SK-N-SH treated with all-trans-retinoic acid at 6 μM for 48 hours (cell line): ENCODE measurements around the gene NINL.
"Not testable (repeated sequence)": the region's sequence is repeated elsewhere in the genome, so short reads cannot be mapped to it uniquely, and the experiment has no call there.

Experiments
- ATAC-seq: fragments of 200-7000 bp; cut with Tn5 transposase; 3 replicates; pipeline ENCODE4 v1.9.1; 2020; ENCODE audit warnings: mild to moderate bottlenecking, moderate library complexity
- ARNTL ChIP-seq: fragments of 450-650 bp; formaldehyde crosslinking; IDR thresholded peaks from 2 replicates; pipeline ENCODE4 v1.5.0; 2020; ENCODE audit warnings: low read depth, mild to moderate bottlenecking, moderate library complexity, borderline replicate concordance
- CSDC2 ChIP-seq: fragments of 250-450 bp; sonication (Bioruptor Pico); IDR thresholded peaks from 2 replicates; pipeline ENCODE4 v1.5.0; 2020; ENCODE audit warnings: mild to moderate bottlenecking, moderate library complexity
- ESRRG ChIP-seq: fragments of 250-450 bp; sonication (Bioruptor Pico); IDR thresholded peaks from 2 replicates; pipeline ENCODE4 v1.6.1; 2021; ENCODE audit warnings: mild to moderate bottlenecking
- GLIS3 ChIP-seq: fragments of 250-450 bp; sonication (Bioruptor Pico); IDR thresholded peaks from 2 replicates; pipeline ENCODE4 v1.5.0; 2020; ENCODE audit warnings: mild to moderate bottlenecking, moderate library complexity
- ISL1 ChIP-seq: fragments of 250-450 bp; sonication (Bioruptor Pico); IDR thresholded peaks from 2 replicates; pipeline ENCODE4 v2.1.2; 2022; ENCODE audit warnings: mild to moderate bottlenecking, moderate library complexity
- OSR1 ChIP-seq: fragments of 250-450 bp; sonication (Bioruptor Pico); IDR thresholded peaks from 2 replicates; pipeline ENCODE4 v1.8.0; 2022; ENCODE audit warnings: moderate library complexity, mild to moderate bottlenecking, inconsistent platforms
- RARB ChIP-seq: fragments of 250-450 bp; sonication (Bioruptor Pico); IDR thresholded peaks from 2 replicates; pipeline ENCODE4 v1.8.0; 2021; ENCODE audit warnings: mild to moderate bottlenecking, moderate library complexity
- SNAI2 ChIP-seq: fragments of 250-450 bp; sonication (Bioruptor Pico); IDR thresholded peaks from 2 replicates; pipeline ENCODE4 v1.5.0; 2020; ENCODE audit warnings: mild to moderate bottlenecking, moderate library complexity
- TOX ChIP-seq: fragments of 250-450 bp; sonication (Bioruptor Pico); IDR thresholded peaks from 2 replicates; pipeline ENCODE4 v1.8.0; 2021; ENCODE audit warnings: mild to moderate bottlenecking, moderate library complexity, borderline replicate concordance
- ZC3H10 ChIP-seq: fragments of 250-450 bp; sonication (Bioruptor Pico); IDR thresholded peaks from 2 replicates; pipeline ENCODE4 v1.5.1; 2021; ENCODE audit warnings: mild to moderate bottlenecking, moderate library complexity
- ZFP3 ChIP-seq: fragments of 250-450 bp; sonication (Bioruptor Pico); IDR thresholded peaks from 2 replicates; pipeline ENCODE4 v1.5.0; 2020; ENCODE audit warnings: mild to moderate bottlenecking, moderate library complexity
- ZFP30 ChIP-seq: fragments of 450-650 bp; formaldehyde crosslinking; IDR thresholded peaks from 2 replicates; pipeline ENCODE4 v1.5.0; 2022; ENCODE audit warnings: mild to moderate bottlenecking, moderate library complexity
- ZNF565 ChIP-seq: fragments of 450-650 bp; formaldehyde crosslinking; conservative IDR thresholded peaks from 2 replicates; pipeline ENCODE4 v1.5.0; 2020; ENCODE audit warnings: low read depth, mild to moderate bottlenecking, moderate library complexity
- ZNF70 ChIP-seq: fragments of 450-650 bp; formaldehyde crosslinking; IDR thresholded peaks from 2 replicates; pipeline ENCODE4 v1.5.0; 2020; ENCODE audit warnings: mild to moderate bottlenecking, moderate library complexity
- ZNF8 ChIP-seq: fragments of 450-650 bp; formaldehyde crosslinking; IDR thresholded peaks from 2 replicates; pipeline ENCODE4 v1.5.0; 2020; ENCODE audit warnings: mild to moderate bottlenecking, moderate library complexity
- TF ChIP-seq, protein P1 (sequence below): fragments of 250-450 bp; sonication (Bioruptor Pico); IDR thresholded peaks from 2 replicates; pipeline ENCODE4 v1.5.1; 2021; ENCODE audit warnings: mild to moderate bottlenecking, moderate library complexity
- TF ChIP-seq, protein P2 (sequence below): fragments of 250-450 bp; sonication (Bioruptor Pico); IDR thresholded peaks from 2 replicates; pipeline ENCODE4 v1.8.0; 2020; ENCODE audit warnings: mild to moderate bottlenecking, moderate library complexity, borderline replicate concordance
- TF ChIP-seq, protein P3 (sequence below): fragments of 250-450 bp; sonication (Bioruptor Pico); IDR thresholded peaks from 2 replicates; pipeline ENCODE4 v1.5.0; 2020; ENCODE audit warnings: mild to moderate bottlenecking, moderate library complexity
- TF ChIP-seq, protein P4 (sequence below): fragments of 250-450 bp; sonication (Bioruptor Pico); IDR thresholded peaks from 2 replicates; pipeline ENCODE4 v1.5.1; 2020; ENCODE audit warnings: low read depth, mild to moderate bottlenecking, moderate library complexity
- TF ChIP-seq, protein P5 (sequence below): fragments of 250-450 bp; sonication (Bioruptor Pico); IDR thresholded peaks from 2 replicates; pipeline ENCODE4 v1.8.0; 2021; ENCODE audit warnings: low read depth, mild to moderate bottlenecking, moderate library complexity, borderline replicate concordance

Gene NINL

DNA sequence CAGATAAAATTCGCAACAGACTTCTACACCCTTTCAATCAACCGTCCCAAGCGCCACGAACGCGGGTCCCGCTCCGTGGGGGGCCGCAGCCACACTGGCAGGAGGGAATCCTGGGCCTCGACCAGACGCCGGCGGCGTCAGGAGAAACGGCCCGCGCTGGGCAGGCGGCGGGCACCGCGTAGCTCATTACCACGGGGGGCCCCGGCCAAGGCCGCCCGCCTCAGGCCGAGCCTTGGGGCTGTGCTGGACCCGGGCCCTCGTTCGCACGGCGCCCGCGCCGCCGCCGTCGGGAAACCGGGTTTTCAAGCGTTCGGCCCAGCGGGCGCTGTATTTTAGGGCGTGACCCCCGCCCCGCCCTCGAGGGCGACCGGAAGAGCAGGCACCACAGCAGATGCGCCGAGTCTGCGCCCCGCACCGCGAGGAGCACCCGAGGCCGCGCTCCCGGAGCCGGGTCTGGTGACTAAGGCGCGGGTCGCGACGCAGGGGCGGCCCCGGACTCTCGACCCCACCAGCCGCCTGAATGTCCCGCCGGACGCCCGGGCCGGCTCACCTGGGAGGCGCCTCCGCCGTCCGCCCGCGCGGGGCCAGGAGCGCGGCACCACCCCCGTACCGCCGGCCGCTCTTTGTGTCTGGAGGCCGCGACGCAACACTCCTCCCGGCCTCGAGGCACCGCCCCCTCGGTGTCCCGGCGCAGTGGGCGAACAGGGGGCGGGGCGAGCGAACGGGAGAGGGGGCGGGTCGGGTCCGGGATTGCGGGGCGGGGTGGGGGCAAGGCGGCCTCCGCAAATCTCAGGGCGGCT, at the start of gene NINL:
Gene NINL, minus strand, starts transcription at position 627 of the 800 bp plus-strand sequence. CDS start 58,944 bp downstream, outside the sequence.
- TF ChIP-seq ISL1 (CRISPR knock-in tag) (no peak), RARB (no peak), ZC3H10 (CRISPR knock-in tag) (no peak), CSDC2 (no peak), ARNTL (CRISPR knock-in tag) (peak; percentile 26; the same call in 1 of the 2 replicates), ESRRG (CRISPR knock-in tag) (no peak), ZNF565 (CRISPR knock-in tag) (no peak), SNAI2 (CRISPR knock-in tag) (0 out of 2 replicates have a peak, but pooled peaks have one; percentile 13), OSR1 (CRISPR knock-in tag) (no peak), ZFP30 (CRISPR knock-in tag) (no peak), TOX (CRISPR knock-in tag) (no peak), ZFP3 (CRISPR knock-in tag) (0 out of 2 replicates have a peak, but pooled peaks have one; percentile 17)
- TF ChIP-seq, protein P1, sequence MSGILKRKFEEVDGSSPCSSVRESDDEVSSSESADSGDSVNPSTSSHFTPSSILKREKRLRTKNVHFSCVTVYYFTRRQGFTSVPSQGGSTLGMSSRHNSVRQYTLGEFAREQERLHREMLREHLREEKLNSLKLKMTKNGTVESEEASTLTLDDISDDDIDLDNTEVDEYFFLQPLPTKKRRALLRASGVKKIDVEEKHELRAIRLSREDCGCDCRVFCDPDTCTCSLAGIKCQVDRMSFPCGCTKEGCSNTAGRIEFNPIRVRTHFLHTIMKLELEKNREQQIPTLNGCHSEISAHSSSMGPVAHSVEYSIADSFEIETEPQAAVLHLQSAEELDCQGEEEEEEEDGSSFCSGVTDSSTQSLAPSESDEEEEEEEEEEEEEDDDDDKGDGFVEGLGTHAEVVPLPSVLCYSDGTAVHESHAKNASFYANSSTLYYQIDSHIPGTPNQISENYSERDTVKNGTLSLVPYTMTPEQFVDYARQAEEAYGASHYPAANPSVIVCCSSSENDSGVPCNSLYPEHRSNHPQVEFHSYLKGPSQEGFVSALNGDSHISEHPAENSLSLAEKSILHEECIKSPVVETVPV (CRISPR knock-in tag) = no peak
- TF ChIP-seq, protein P2, sequence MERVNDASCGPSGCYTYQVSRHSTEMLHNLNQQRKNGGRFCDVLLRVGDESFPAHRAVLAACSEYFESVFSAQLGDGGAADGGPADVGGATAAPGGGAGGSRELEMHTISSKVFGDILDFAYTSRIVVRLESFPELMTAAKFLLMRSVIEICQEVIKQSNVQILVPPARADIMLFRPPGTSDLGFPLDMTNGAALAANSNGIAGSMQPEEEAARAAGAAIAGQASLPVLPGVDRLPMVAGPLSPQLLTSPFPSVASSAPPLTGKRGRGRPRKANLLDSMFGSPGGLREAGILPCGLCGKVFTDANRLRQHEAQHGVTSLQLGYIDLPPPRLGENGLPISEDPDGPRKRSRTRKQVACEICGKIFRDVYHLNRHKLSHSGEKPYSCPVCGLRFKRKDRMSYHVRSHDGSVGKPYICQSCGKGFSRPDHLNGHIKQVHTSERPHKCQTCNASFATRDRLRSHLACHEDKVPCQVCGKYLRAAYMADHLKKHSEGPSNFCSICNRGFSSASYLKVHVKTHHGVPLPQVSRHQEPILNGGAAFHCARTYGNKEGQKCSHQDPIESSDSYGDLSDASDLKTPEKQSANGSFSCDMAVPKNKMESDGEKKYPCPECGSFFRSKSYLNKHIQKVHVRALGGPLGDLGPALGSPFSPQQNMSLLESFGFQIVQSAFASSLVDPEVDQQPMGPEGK (CRISPR knock-in tag) = no peak
- peak; percentile 91 for ATAC-seq

DNA sequence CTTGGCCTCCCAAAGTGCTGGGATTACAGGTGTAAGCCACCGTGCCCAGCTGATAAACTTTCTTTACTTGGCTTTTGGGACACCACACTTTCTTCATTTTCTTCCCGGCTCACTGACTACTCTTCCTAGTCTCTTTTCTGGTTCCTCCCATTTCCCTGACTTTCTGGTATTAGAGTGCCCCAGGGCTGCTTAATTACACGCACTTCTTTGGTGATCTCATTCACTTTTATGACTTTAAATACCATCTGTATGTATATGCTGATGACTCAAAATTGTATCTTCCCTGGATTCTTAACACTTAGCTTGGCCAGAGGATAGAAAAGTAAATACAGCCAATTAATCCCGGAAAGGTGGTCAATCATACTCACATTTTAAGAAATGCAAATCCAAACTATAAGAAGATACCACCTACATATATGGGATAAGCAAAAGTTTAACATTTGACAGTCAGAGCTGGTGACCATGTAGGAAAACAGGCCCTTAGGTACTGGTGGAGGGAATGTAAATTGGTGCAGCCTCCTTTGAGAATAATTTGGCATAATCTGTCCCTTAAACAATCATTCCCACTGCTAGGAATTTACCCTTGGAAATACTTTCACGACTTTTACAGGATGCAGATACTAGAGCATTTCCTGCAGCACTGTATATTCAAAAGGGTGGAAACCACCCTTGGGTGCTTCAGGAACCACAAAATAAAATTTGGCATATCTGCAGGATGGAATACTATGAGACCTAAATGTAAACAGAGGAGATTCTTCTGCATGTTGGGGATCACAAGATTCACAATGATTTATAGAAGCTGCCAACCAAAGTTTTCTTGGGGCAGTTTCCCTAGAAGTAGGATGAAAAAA, 47.8 kb upstream of the NINL start:
- no peak for ATAC-seq
- TF ChIP-seq CSDC2 = no peak
- no peak for TF ChIP-seq ZNF70 (CRISPR knock-in tag)
- no peak for TF ChIP-seq SNAI2 (CRISPR knock-in tag)
- TF ChIP-seq ZNF8 (CRISPR knock-in tag) = no peak
- TF ChIP-seq TOX (CRISPR knock-in tag) = no peak
- TF ChIP-seq ZNF565 (CRISPR knock-in tag) = no peak
- TF ChIP-seq, protein P2 (CRISPR knock-in tag) = no peak
- TF ChIP-seq RARB = no peak
- TF ChIP-seq, protein P3, sequence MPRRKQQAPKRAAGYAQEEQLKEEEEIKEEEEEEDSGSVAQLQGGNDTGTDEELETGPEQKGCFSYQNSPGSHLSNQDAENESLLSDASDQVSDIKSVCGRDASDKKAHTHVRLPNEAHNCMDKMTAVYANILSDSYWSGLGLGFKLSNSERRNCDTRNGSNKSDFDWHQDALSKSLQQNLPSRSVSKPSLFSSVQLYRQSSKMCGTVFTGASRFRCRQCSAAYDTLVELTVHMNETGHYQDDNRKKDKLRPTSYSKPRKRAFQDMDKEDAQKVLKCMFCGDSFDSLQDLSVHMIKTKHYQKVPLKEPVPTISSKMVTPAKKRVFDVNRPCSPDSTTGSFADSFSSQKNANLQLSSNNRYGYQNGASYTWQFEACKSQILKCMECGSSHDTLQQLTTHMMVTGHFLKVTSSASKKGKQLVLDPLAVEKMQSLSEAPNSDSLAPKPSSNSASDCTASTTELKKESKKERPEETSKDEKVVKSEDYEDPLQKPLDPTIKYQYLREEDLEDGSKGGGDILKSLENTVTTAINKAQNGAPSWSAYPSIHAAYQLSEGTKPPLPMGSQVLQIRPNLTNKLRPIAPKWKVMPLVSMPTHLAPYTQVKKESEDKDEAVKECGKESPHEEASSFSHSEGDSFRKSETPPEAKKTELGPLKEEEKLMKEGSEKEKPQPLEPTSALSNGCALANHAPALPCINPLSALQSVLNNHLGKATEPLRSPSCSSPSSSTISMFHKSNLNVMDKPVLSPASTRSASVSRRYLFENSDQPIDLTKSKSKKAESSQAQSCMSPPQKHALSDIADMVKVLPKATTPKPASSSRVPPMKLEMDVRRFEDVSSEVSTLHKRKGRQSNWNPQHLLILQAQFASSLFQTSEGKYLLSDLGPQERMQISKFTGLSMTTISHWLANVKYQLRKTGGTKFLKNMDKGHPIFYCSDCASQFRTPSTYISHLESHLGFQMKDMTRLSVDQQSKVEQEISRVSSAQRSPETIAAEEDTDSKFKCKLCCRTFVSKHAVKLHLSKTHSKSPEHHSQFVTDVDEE (CRISPR knock-in tag) = no peak
- TF ChIP-seq, protein P4, sequence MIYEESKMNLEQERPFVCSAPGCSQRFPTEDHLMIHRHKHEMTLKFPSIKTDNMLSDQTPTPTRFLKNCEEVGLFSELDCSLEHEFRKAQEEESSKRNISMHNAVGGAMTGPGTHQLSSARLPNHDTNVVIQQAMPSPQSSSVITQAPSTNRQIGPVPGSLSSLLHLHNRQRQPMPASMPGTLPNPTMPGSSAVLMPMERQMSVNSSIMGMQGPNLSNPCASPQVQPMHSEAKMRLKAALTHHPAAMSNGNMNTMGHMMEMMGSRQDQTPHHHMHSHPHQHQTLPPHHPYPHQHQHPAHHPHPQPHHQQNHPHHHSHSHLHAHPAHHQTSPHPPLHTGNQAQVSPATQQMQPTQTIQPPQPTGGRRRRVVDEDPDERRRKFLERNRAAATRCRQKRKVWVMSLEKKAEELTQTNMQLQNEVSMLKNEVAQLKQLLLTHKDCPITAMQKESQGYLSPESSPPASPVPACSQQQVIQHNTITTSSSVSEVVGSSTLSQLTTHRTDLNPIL = no peak
- no peak for TF ChIP-seq GLIS3 (CRISPR knock-in tag)
- TF ChIP-seq ARNTL (CRISPR knock-in tag) = no peak
- TF ChIP-seq, protein P5, sequence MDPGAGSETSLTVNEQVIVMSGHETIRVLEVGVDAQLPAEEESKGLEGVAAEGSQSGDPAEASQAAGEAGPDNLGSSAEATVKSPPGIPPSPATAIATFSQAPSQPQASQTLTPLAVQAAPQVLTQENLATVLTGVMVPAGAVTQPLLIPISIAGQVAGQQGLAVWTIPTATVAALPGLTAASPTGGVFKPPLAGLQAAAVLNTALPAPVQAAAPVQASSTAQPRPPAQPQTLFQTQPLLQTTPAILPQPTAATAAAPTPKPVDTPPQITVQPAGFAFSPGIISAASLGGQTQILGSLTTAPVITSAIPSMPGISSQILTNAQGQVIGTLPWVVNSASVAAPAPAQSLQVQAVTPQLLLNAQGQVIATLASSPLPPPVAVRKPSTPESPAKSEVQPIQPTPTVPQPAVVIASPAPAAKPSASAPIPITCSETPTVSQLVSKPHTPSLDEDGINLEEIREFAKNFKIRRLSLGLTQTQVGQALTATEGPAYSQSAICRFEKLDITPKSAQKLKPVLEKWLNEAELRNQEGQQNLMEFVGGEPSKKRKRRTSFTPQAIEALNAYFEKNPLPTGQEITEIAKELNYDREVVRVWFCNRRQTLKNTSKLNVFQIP = no peak
- TF ChIP-seq ZC3H10 (CRISPR knock-in tag) = no peak
- TF ChIP-seq ZFP3 (CRISPR knock-in tag) = no peak

DNA sequence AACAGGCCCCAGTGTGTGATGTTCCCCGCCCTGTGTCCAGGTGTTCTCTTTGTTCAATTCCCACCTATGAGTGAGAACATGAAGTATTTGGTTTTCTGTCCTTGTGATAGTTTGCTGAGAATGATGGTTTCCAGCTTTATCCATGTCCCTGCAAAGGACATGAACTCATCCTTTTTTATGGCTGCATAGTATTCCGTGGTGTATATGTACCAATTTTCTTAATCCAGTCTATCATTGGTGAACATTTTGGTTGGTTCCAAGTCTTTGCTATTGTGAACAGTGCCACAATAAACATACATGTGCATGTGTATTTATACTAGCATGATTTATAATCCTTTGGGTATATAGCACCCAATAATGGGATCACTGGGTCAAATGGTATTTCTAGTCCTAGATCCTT, 45.3 kb upstream of the NINL start:
- not testable (repeated sequence) for ATAC-seq
